HCT116 (cell line): ENCODE data around the gene GTF2H4. TPM values are rescaled to one million over a fixed set of nuclear protein-coding genes. Genes with fewer than 3 reads are reported as not detected.

Source experiments
- ATAC-seq: fragments of 200-7000 bp; cut with Tn5 transposase; 2 replicates; pipeline ENCODE4 v1.9.1; 2020; ENCODE audit warnings: mild to moderate bottlenecking, moderate library complexity
- BruUV-seq: library from RNA; stranded (reverse); fragments of 400-500 nt; replicated peaks from 2 replicates; lab custom pipeline; 2021; lab: Mats Ljungman, UMichigan
- CTCF ChIA-PET: fragments of 300-600 bp; sonication (Branson Sonifier 250); formaldehyde crosslinking; loops from one replicate; lab custom pipeline; 2021; ENCODE audit warnings: antibody characterized with exemption; lab: Charles Lee
- POLR2A ChIA-PET: fragments of 300-600, 350-600 bp; sonication (Branson Sonifier 250); formaldehyde crosslinking; loops from one replicate; lab custom pipeline; 2021; ENCODE audit warnings: antibody characterized with exemption; lab: Charles Lee
- RAD21 ChIA-PET, 2 experiments: fragments of 300-600 bp; sonication (Branson Sonifier 250); formaldehyde crosslinking; loops; one replicate each; lab custom pipeline; 2023; ENCODE audit warnings: low total read pairs in 2 of 2; ENCODE audit not compliant: uncharacterized antibody in 2 of 2, unreplicated experiment in 2 of 2, low non-redundant PET in 1 of 2; lab: Charles Lee
- DNase-seq: peaks from one replicate; pipeline ENCODE4 v3.0.0-alpha.2; 2010; ENCODE audit warnings: low read depth, low spot score
- H2AFZ ChIP-seq: fragments of 200-600 bp; shearing (Covaris generic), sonication (generic); 2 replicates; pipeline ENCODE4 v1.6.1; 2017; ENCODE audit warnings: low read depth, mixed run types, mixed read lengths, antibody characterized with exemption, low read length; ENCODE audit not compliant: poor library complexity, severe bottlenecking
- H3K27ac ChIP-seq: 2 replicates; pipeline ENCODE4 v1.5.1; 2012; ENCODE audit warnings: low read depth, low read length
- H3K27me3 ChIP-seq: fragments of 200-600 bp; sonication (generic); 2 replicates; pipeline ENCODE4 v1.6.1; 2016; ENCODE audit warnings: mixed run types, low read length, mixed read lengths; ENCODE audit not compliant: insufficient read depth
- H3K36me3 ChIP-seq, 2 experiments: fragments of 200-500 bp in 1 of 2; fragments of 200-600 bp in 1 of 2; sonication (Bioruptor generic) in 1 of 2; sonication (generic) in 1 of 2; 2 replicates each; pipeline versions ENCODE4 v1.5.1 to v1.6.1; 2014 to 2016; ENCODE audit warnings: low read length in 2 of 2, inconsistent platforms in 1 of 2, mixed read lengths in 1 of 2, mixed run types in 1 of 2; ENCODE audit not compliant: insufficient read depth in 2 of 2, control insufficient read depth in 1 of 2
- H3K4me1 ChIP-seq, 2 experiments: fragments of 200-600 bp in 1 of 2; sonication (generic) in 1 of 2; 2 replicates each; pipeline versions ENCODE4 v1.5.1 to v1.6.1; 2012 to 2017; ENCODE audit warnings: low read length in 2 of 2, inconsistent platforms in 1 of 2, mild to moderate bottlenecking in 1 of 2, mixed read lengths in 1 of 2, mixed run types in 1 of 2, moderate library complexity in 1 of 2; ENCODE audit not compliant: insufficient read depth in 2 of 2, control insufficient read depth in 1 of 2
- H3K4me2 ChIP-seq: fragments of 200-600 bp; sonication (generic); 2 replicates; pipeline ENCODE4 v1.6.1; 2017; ENCODE audit warnings: mixed run types, low read length, mixed read lengths
- H3K4me3 ChIP-seq, 2 experiments: fragments of 200-600 bp in 1 of 2; sonication (generic) in 1 of 2; replicated peaks in 1 of 2; 2 replicates each; pipeline ENCODE4 v1.5.1; 2011 to 2016; ENCODE audit warnings: low read length in 2 of 2, control low read depth in 1 of 2, low read depth in 1 of 2, mild to moderate bottlenecking in 1 of 2, mixed read lengths in 1 of 2, mixed run types in 1 of 2
- H3K79me2 ChIP-seq: fragments of 200-600 bp; sonication (generic); 2 replicates; pipeline ENCODE4 v1.6.1; 2017; ENCODE audit warnings: mild to moderate bottlenecking, mixed run types, low read length, moderate library complexity, mixed read lengths; ENCODE audit not compliant: insufficient read depth
- H3K9ac ChIP-seq: fragments of 200-600 bp; sonication (generic); 2 replicates; pipeline ENCODE4 v1.6.1; 2016; ENCODE audit warnings: low read length, mixed read lengths
- H3K9me2 ChIP-seq: fragments of 200-600 bp; sonication (generic), shearing (Covaris generic); 2 replicates; pipeline ENCODE4 v1.6.1; 2017; ENCODE audit warnings: mixed run types, mild to moderate bottlenecking, moderate library complexity; ENCODE audit not compliant: insufficient read depth
- H3K9me3 ChIP-seq, 2 experiments: fragments of 200-500 bp in 1 of 2; fragments of 200-600 bp in 1 of 2; sonication (Bioruptor generic) in 1 of 2; sonication (generic) in 1 of 2; 2 replicates each; pipeline ENCODE4 v1.6.1; 2014 to 2017; ENCODE audit warnings: low read length in 2 of 2, mixed read lengths in 2 of 2, inconsistent platforms in 1 of 2, low read depth in 1 of 2, mild to moderate bottlenecking in 1 of 2, mixed run types in 1 of 2, moderate library complexity in 1 of 2; ENCODE audit not compliant: control insufficient read depth in 1 of 2, insufficient read depth in 1 of 2
- H4K20me1 ChIP-seq: fragments of 200-600 bp; sonication (generic), shearing (Covaris generic); 2 replicates; pipeline ENCODE4 v1.6.1; 2017; ENCODE audit warnings: mixed run types, mild to moderate bottlenecking, moderate library complexity; ENCODE audit not compliant: insufficient read depth
- EZH2 ChIP-seq: fragments of 200-600 bp; sonication (generic); IDR thresholded peaks from 2 replicates; pipeline ENCODE4 v1.6.1; 2017; ENCODE audit warnings: antibody characterized with exemption, mixed run types
- FOSL1 ChIP-seq: IDR thresholded peaks from 2 replicates; pipeline ENCODE4 v1.6.1; 2012; ENCODE audit warnings: low read depth
- JUND ChIP-seq: IDR thresholded peaks from 2 replicates; pipeline ENCODE4 v1.6.1; 2012
- SIN3A ChIP-seq: IDR thresholded peaks from 2 replicates; pipeline ENCODE4 v1.6.1; 2012; ENCODE audit warnings: low read depth
- SRF ChIP-seq: IDR thresholded peaks from 2 replicates; pipeline ENCODE4 v1.6.1; 2012; ENCODE audit warnings: low read depth
- ZFX ChIP-seq: fragments of 450-650 bp; IDR thresholded peaks from 2 replicates; pipeline ENCODE4 v1.6.1; 2017
- intact Hi-C: fragments of 100-400 bp; cut with micrococcal nuclease; formaldehyde crosslinking; loops from 2 replicates; pipeline ENCODE4 v1.10.0; 2022
- total RNA-seq: library from RNA; stranded (reverse); gene quantifications from one replicate; pipeline ENCODE4 v1.2.1, GENCODE V29; 2021; ENCODE audit not compliant: unreplicated experiment
- TF ChIP-seq, protein P1 (sequence below): IDR thresholded peaks from 2 replicates; pipeline ENCODE4 v1.6.1; 2011; ENCODE audit warnings: mild to moderate bottlenecking, low read length, moderate library complexity; ENCODE audit not compliant: insufficient replicate concordance; ENCODE audit errors: extremely low read depth
- TF ChIP-seq, protein P2 (sequence below): IDR thresholded peaks from 2 replicates; pipeline ENCODE4 v1.6.1; 2012

GTF2H4 gene
- total RNA-seq, 1 experiment from 2014 or later = 59.7 TPM

DNA sequence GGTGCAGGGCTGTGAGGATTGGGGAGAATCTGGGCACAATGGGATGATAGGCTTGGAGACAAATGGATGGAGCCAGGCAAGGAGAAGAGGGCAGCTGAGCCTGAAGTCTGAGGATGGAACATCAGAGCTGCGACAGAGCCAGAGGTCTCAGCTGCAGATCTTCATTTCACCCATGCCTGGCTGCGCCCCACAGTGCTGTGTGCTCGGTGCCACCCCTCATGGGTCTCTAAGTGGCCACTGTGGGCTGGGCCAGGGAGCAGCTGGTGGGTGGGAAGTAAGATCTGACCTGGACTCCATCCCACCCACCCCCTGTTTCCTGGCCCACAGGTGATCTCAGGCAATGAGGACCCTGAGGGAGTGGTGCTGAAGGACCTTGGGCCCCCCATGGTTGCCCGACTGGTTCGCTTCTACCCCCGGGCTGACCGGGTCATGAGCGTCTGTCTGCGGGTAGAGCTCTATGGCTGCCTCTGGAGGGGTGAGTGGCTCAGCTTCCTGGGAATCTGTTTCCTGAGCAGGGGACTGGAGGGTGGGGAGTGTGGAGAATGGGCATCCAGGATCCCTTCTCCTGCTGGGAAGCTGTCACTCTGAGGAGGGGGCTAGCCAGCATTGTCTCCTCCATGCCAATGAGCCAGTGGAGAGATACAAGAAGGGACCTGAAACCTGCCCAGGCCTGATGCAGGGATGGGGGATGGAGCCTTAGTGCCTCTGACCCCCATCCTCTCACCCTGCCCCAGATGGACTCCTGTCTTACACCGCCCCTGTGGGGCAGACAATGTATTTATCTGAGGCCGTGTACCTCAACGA, 17.2 kb upstream of the GTF2H4 start:
- no TSS peak for BruUV-seq
- no peaks in the 10 kb centered on the region for H3K27me3 ChIP-seq
- POLR2A ChIA-PET = no interaction called here
- intact Hi-C loops = no loop called here
- CTCF ChIA-PET = no interaction called here
- no peaks in the 10 kb centered on the region for H3K9me2 ChIP-seq
- H3K9me3 ChIP-seq = no peaks in the 10 kb centered on the region
- DNase-seq = no peak
- no peak overlapping the region for H3K9ac ChIP-seq
- TF ChIP-seq, protein P1, sequence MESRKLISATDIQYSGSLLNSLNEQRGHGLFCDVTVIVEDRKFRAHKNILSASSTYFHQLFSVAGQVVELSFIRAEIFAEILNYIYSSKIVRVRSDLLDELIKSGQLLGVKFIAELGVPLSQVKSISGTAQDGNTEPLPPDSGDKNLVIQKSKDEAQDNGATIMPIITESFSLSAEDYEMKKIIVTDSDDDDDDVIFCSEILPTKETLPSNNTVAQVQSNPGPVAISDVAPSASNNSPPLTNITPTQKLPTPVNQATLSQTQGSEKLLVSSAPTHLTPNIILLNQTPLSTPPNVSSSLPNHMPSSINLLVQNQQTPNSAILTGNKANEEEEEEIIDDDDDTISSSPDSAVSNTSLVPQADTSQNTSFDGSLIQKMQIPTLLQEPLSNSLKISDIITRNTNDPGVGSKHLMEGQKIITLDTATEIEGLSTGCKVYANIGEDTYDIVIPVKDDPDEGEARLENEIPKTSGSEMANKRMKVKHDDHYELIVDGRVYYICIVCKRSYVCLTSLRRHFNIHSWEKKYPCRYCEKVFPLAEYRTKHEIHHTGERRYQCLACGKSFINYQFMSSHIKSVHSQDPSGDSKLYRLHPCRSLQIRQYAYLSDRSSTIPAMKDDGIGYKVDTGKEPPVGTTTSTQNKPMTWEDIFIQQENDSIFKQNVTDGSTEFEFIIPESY = no peak
- TF ChIP-seq FOSL1 (no peak), JUND (no peak), SIN3A (no peak), EZH2 (no peak), ZFX (no peak)
- TF ChIP-seq, protein P2, sequence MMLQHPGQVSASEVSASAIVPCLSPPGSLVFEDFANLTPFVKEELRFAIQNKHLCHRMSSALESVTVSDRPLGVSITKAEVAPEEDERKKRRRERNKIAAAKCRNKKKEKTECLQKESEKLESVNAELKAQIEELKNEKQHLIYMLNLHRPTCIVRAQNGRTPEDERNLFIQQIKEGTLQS = no peak
- RAD21 ChIA-PET = no interaction called here
- H3K4me3 ChIP-seq = no peak overlapping the region
- no peaks in the 10 kb centered on the region for H4K20me1 ChIP-seq
- peaks cover 51 to 55% of the 10 kb centered on the region in 2 experiments for H3K36me3 ChIP-seq
- H3K4me1 ChIP-seq = peaks cover 23 to 28% of the 10 kb centered on the region in 2 experiments
- no peak overlapping the region; the same call in 1 of the 2 replicates for H3K27ac ChIP-seq
- H3K79me2 ChIP-seq = peaks cover 53% of the 10 kb centered on the region
- no peak overlapping the region for H3K4me2 ChIP-seq
- ATAC-seq = no peak
- H2AFZ ChIP-seq = no peak overlapping the region

- BruUV-seq = no TSS peak
- no peak overlapping the region for H3K27ac ChIP-seq
- no peak for DNase-seq
- TF ChIP-seq, protein P1 = no peak
- TF ChIP-seq SRF (no peak), FOSL1 (no peak)
- TF ChIP-seq, all 23 proteins: peak for 0
- CTCF ChIA-PET = no interaction called here
- Histone ChIP-seq H3K4me3 (no peak overlapping the region), H3K27me3 (no peaks in the 10 kb centered on the region), H3K4me2 (no peak overlapping the region), H3K4me1 (peaks cover 22% of the 10 kb centered on the region in 2 experiments), H3K9me2 (no peaks in the 10 kb centered on the region), H3K9me3 (no peaks in the 10 kb centered on the region), H3K9ac (no peak overlapping the region), H2AFZ (no peak overlapping the region), H3K79me2 (peaks cover 47% of the 10 kb centered on the region), H4K20me1 (no peaks in the 10 kb centered on the region), H3K36me3 (peaks cover 55% of the 10 kb centered on the region in 2 experiments)
- no peak for ATAC-seq
- intact Hi-C loops = no loop called here
- POLR2A ChIA-PET = no interaction called here
- RAD21 ChIA-PET = no interaction called here
Observed at GRCh38 chr6:30891450-30891723, 16.6 kb upstream of the GTF2H4 start.
